Left kidney (tissue), 8 donors: ENCODE data around the gene NDRG4. TPM values are rescaled to one million over a fixed set of nuclear protein-coding genes. Genes with fewer than 3 reads are reported as not detected.
A peak's percentile ranks its signal among the peaks of the same experiment; 100 is the strongest.

Source experiments
- DNase-seq: peaks from one replicate; pipeline ENCODE4 v3.0.0-alpha.2; 2013
- long read RNA-seq, 8 donors: transcript quantifications; one replicate each; lab custom pipeline, GENCODE V29; 2026
- polyA plus RNA-seq: library from polyadenylated mRNA; unstranded; fragments of 120-200 nt; gene quantifications from one replicate; pipeline ENCODE4 v1.2.1, GENCODE V29; 2013; ENCODE audit not compliant: insufficient read length

NDRG4 gene, protein sequence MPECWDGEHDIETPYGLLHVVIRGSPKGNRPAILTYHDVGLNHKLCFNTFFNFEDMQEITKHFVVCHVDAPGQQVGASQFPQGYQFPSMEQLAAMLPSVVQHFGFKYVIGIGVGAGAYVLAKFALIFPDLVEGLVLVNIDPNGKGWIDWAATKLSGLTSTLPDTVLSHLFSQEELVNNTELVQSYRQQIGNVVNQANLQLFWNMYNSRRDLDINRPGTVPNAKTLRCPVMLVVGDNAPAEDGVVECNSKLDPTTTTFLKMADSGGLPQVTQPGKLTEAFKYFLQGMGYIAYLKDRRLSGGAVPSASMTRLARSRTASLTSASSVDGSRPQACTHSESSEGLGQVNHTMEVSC
- 8.2 TPM for polyA plus RNA-seq
- long read RNA-seq, donor 1, transcript NDRG4-219 (1 exons, 2,700 nt): major isoform, 5 of 8 reads
- long read RNA-seq, donor 1, partial matches to known transcripts: 0 of 8 reads
- long read RNA-seq, donor 1, other reads (novel, unspliced or antisense): 0 of 8 reads
- long read RNA-seq, donor 2, transcript NDRG4-219 (1 exons, 2,700 nt): major isoform, 6 of 6 reads
- long read RNA-seq, donor 2, partial matches to known transcripts: 0 of 6 reads
- long read RNA-seq, donor 2, other reads (novel, unspliced or antisense): 0 of 6 reads
- long read RNA-seq, donor 3, partial matches to known transcripts: 0 of 3 reads
- long read RNA-seq, donor 3, other reads (novel, unspliced or antisense): 0 of 3 reads
- long read RNA-seq, donor 4, partial matches to known transcripts: 0 of 2 reads
- long read RNA-seq, donor 4, other reads (novel, unspliced or antisense): 0 of 2 reads
- long read RNA-seq, donor 5, partial matches to known transcripts: 6 of 10 reads
- long read RNA-seq, donor 5, other reads (novel, unspliced or antisense): 0 of 10 reads
- long read RNA-seq, donor 6, partial matches to known transcripts: 0 of 1 reads
- long read RNA-seq, donor 6, other reads (novel, unspliced or antisense): 0 of 1 reads
- long read RNA-seq, donor 7, transcript NDRG4-219 (1 exons, 2,700 nt): major isoform, 8 of 9 reads
- long read RNA-seq, donor 7, partial matches to known transcripts: 0 of 9 reads
- long read RNA-seq, donor 7, other reads (novel, unspliced or antisense): 0 of 9 reads
- long read RNA-seq, donor 8, partial matches to known transcripts: 0 of 2 reads
- long read RNA-seq, donor 8, other reads (novel, unspliced or antisense): 0 of 2 reads

- peak; percentile 83 for DNase-seq
Measured at GRCh38 chr16:58499615-58500351, at the start of gene NDRG4. Gene NDRG4, plus strand, starts transcription at chr16:58500143. Its CDS starts 106 bp downstream, at chr16:58500249.

- DNase-seq: no peak
Measured at GRCh38 chr16:58450590-58450989, 49.4 kb upstream of the NDRG4 start.

DNA sequence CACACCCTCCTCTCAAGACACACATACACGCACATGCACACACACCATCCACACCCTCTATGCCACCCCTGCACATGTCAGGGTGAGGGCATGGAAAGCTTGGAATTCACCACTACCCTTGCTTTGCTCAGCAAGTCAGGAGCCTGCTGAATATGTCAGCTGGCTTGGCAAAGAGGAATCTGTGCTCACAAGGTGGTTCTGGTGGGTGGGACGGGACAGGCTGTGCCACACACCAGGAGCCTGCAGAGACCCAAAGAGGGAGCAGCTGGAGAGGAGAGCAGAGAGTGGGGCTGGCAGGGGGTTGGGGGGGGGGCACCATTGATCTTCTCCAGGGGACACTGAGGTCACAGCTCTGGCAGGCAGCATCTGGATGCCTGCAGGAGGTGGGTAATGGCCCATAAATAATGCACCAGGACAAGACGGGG, 48.7 kb upstream of the NDRG4 start:
- no peak for DNase-seq

DNA sequence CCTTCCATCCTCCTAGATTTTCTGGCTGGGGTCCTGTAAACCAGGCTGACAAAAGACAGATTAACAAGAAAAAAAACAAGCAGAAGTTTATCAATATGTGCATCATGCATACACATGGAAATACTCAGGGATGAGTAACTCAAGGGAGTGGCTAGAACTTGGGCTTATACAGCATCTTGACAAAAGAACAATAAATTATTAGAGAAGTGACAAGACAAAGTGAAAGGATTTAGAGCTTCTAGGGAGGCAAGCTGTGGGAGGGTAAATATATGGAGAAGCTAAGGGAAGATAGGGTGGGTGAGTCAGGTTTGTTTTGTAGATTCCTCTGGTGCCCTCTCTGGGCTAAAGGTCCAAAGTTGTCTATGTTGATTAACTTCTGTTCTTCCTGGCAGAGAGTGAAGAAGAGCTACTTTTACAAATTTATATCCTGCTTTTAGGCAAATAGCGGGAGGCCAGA, 48.0 kb upstream of the NDRG4 start:
- DNase-seq: peak; percentile 31

- DNase-seq: no peak
Measured at GRCh38 chr16:58452640-58453039, 47.3 kb upstream of the NDRG4 start.

DNA sequence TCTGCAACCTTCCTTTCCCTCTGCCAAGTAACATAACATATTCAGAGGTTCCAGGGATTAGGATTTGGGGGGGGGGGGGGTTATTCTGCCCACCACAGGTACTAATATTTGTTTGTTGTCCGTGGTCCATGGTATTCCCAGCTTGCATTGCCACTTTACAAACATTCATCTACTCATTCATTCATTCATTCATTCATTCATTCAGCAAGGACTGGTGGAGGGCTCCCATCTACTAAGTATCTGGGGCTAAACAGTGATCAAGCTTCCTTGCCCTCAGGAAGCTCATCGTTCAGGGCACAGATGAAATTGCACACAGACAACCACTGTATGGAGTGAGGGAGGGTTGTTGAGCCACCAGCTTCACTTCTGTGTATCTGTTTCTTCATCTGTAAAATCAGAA, 45.8 kb upstream of the NDRG4 start:
- no peak for DNase-seq

DNA sequence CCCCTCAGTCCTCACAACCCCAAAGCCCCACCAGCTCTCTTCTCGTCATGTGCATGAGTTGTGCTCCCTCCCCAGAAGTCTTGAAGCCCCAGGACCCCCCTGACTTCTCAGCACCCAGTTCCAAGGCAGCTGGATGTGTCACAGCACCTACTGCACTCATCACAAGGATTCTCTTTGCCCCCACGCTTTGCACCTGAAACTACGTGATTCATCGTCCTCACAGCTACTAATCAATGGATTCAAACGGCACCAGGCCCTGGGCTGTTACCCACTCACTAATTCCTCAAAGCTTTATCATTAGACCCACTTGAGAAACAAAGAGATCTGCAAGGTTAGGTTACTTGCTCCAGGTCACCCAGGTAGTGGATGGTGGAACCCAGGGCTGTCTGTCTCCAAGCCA, 45.1 kb upstream of the NDRG4 start:
- DNase-seq: no peak

DNA sequence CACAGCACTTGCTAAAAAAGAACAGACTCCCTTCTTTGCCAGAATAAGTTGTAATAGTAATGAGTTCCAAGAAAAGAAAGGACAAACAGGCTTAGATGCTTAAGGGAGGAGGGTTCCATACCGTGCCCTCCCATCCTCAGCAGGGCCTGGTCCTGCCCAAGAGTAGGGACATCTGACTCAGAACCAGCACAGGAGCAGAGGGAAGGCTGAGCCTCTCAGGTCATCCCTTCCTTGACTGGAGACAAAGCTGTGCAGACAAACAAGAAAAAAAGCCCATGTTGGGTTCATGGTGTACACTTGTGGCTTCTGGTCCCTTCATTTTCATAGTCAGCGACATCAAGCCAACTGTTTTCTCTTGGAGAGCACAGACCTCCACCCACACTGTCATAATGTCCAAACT, 44.2 kb upstream of the NDRG4 start:
- no peak for DNase-seq

- DNase-seq: no peak
Measured at GRCh38 chr16:58456193-58456592, 43.8 kb upstream of the NDRG4 start.

- no peak for DNase-seq
Measured at GRCh38 chr16:58458606-58459343, 41.2 kb upstream of the NDRG4 start.

- DNase-seq: no peak
Measured at GRCh38 chr16:58459344-58460218, 40.4 kb upstream of the NDRG4 start.

DNA sequence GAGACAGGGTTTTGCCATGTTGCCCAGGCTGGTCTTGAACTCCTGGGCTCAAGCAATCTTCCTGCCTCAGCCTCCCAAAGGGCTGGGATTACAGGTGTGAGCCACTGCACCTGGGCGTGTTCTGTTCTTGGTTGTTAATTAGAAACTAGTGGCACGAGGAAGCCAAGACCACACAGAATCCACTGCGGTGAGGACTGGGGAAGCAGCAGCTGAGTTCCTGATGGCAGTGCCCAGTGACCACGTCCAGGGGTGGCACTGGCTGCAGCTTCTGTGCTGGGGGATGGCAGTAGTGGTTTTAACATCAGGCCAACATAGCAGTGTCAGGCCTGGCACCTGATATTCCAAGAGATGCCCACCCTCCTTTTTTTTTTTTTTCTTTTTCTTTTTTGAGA, 39.7 kb upstream of the NDRG4 start:
- DNase-seq: no peak

DNA sequence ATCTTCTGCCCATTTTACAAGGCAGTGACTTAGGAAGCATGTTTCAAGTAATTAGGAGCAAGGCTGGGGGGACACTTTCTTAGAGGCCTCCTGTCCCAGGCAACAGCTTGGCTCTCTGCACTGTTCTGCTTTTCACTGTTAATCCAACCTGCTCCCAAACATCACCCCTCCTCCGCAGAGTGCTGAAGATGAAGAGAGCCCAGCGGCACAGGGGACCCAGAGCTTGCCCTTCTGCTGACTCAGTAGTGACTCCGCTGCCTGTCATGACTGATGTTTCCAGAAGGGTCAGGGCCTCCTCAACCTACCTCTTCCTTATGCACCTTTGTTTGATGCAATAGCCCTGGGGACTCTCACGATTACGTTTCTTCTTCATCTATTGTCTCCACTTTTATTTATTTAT, 38.9 kb upstream of the NDRG4 start:
- DNase-seq: no peak

GRCh38 chr16:58461640-58462039, 38.3 kb upstream of the NDRG4 start:
- DNase-seq: no peak

DNA sequence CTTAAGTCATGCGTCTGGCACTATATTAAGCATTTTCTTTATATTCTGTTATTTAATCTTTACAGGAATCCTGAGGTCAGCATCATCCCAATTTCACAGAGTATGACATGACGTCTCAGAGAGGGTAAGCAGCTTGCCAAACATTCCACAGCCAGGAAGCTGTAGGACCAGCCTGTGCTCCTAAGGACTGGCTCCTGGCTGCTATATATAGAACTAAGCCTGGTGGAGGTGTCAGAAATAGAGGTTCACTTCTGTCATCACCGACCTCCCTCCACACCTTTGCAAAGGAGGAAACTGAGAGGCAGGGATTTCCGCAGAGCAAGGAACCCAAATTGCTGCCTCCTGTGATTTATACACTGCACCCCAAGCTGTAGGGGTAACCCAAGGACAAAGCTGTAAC, 37.9 kb upstream of the NDRG4 start:
- no peak for DNase-seq

GRCh38 chr16:58462499-58462996, 37.4 kb upstream of the NDRG4 start:
- no peak for DNase-seq

- DNase-seq: no peak
Measured at GRCh38 chr16:58462997-58463941, 36.7 kb upstream of the NDRG4 start.
